Panc1 (cell line): Measurements from ENCODE around the gene MINDY4. TPM values are rescaled to one million over a fixed set of nuclear protein-coding genes. Genes with fewer than 3 reads are reported as not detected.

Experiments used
- ATAC-seq: fragments of 200-7000 bp; cut with Tn5 transposase; 2 replicates; pipeline ENCODE4 v1.9.1; 2020; ENCODE audit warnings: mild to moderate bottlenecking, moderate library complexity
- BruUV-seq: library from RNA; stranded (reverse); fragments of 400-500 nt; replicated peaks from 2 replicates; lab custom pipeline; 2021; lab: Mats Ljungman, UMichigan
- CTCF ChIA-PET: fragments of 300-600 bp; sonication (Branson Sonifier 250); formaldehyde crosslinking; loops from one replicate; lab custom pipeline; 2022; ENCODE audit warnings: antibody characterized with exemption; lab: Charles Lee
- POLR2A ChIA-PET: fragments of 300-600 bp; sonication (Branson Sonifier 250); formaldehyde crosslinking; loops from one replicate; lab custom pipeline; 2022; ENCODE audit warnings: antibody characterized with exemption; lab: Charles Lee
- DNase-seq: peaks from one replicate; pipeline ENCODE4 v3.0.0-alpha.2; 2010; ENCODE audit warnings: low read depth, low spot score
- H3K27ac ChIP-seq: 2 replicates; pipeline ENCODE4 v1.5.1; 2011; ENCODE audit warnings: mild to moderate bottlenecking, low read length, inconsistent platforms
- H3K27me3 ChIP-seq: fragments of 200-500 bp; sonication (Bioruptor generic); 2 replicates; pipeline ENCODE4 v1.6.0; 2014; ENCODE audit warnings: low read length, inconsistent platforms; ENCODE audit not compliant: control insufficient read depth, insufficient read depth
- H3K36me3 ChIP-seq: fragments of 200-500 bp; sonication (Bioruptor generic); 2 replicates; pipeline ENCODE4 v1.5.1; 2014; ENCODE audit warnings: inconsistent platforms, mild to moderate bottlenecking, low read length, moderate library complexity; ENCODE audit not compliant: control insufficient read depth, insufficient read depth
- H3K4me1 ChIP-seq: 2 replicates; pipeline ENCODE4 v1.5.1; 2011; ENCODE audit warnings: inconsistent platforms, mild to moderate bottlenecking, low read length, moderate library complexity; ENCODE audit not compliant: control insufficient read depth, insufficient read depth
- H3K4me3 ChIP-seq, 2 experiments: 2 replicates each; pipeline ENCODE4 v1.5.1; 2011 to 2012; ENCODE audit warnings: low read depth in 2 of 2, low read length in 2 of 2, mild to moderate bottlenecking in 2 of 2, inconsistent platforms in 1 of 2, moderate library complexity in 1 of 2
- H3K9me3 ChIP-seq: fragments of 200-500 bp; sonication (Bioruptor generic); 2 replicates; pipeline ENCODE4 v1.5.1; 2014; ENCODE audit warnings: low read depth, mild to moderate bottlenecking, inconsistent platforms, low read length, moderate library complexity; ENCODE audit not compliant: control insufficient read depth, insufficient read depth
- CTCF ChIP-seq: fragments of 450-650 bp; IDR thresholded peaks from 2 replicates; pipeline ENCODE4 v1.5.1; 2017; ENCODE audit warnings: mild to moderate bottlenecking
- POLR2AphosphoS5 ChIP-seq: IDR thresholded peaks from 2 replicates; pipeline ENCODE4 v1.6.1; 2012; ENCODE audit warnings: mild to moderate bottlenecking, low read depth, low read length, moderate library complexity
- REST ChIP-seq, 2 experiments: IDR thresholded peaks; 2 replicates each; pipeline ENCODE4 v1.6.1; 2011 to 2012; ENCODE audit warnings: low read depth in 2 of 2, control low read depth in 1 of 2, low read length in 1 of 2, mild to moderate bottlenecking in 1 of 2, moderate library complexity in 1 of 2; ENCODE audit not compliant: insufficient read depth in 1 of 2
- SIN3A ChIP-seq: IDR thresholded peaks from 2 replicates; pipeline ENCODE4 v1.6.1; 2012; ENCODE audit warnings: low read depth, mild to moderate bottlenecking, low read length, moderate library complexity, borderline replicate concordance; ENCODE audit not compliant: insufficient read depth
- TCF7L2 ChIP-seq: IDR thresholded peaks from 2 replicates; pipeline ENCODE4 v1.6.1; 2011; ENCODE audit warnings: mild to moderate bottlenecking, low read depth, low read length, inconsistent platforms
- in situ Hi-C: cut with HindIII; loops from 2 replicates; pipeline ENCODE4 v1.10.0; 2016; ENCODE audit warnings: low sequenced_read_pairs, low pct_unique_long_range_greater_than_20kb
- intact Hi-C: fragments of 100-400 bp; cut with micrococcal nuclease; formaldehyde crosslinking; loops from one replicate; pipeline ENCODE4 v1.10.0; 2022; ENCODE audit not compliant: unreplicated experiment
- total RNA-seq: library from RNA; stranded (reverse); gene quantifications from one replicate; pipeline ENCODE4 v1.2.1, GENCODE V29; 2021; ENCODE audit not compliant: unreplicated experiment

The MINDY4 gene
- total RNA-seq, 1 experiment from 2014 or later = 6.2 TPM

- H3K27me3 ChIP-seq = no peaks in the 10 kb centered on the region
- no peak for TF ChIP-seq CTCF
- TF ChIP-seq TCF7L2 = no peak
- no peak for TF ChIP-seq REST (IDR thresholded peaks at IDR 0.05; ENCODE audit: insufficient read depth in 1 of 2, low read depth in 2 of 2, low read length in 1 of 2)
- TF ChIP-seq POLR2AphosphoS5 = no peak
- TF ChIP-seq SIN3A = no peak
- no peaks in the 10 kb centered on the region for H3K9me3 ChIP-seq
- ATAC-seq (no peak), DNase-seq (no peak)
- no peaks in the 10 kb centered on the region for H3K36me3 ChIP-seq
- H3K27ac ChIP-seq = no peak overlapping the region
- in situ Hi-C loops = no loop called here
- intact Hi-C loops = no loop called here
- BruUV-seq = no TSS peak
- H3K4me1 ChIP-seq = no peaks in the 10 kb centered on the region
- H3K4me3 ChIP-seq = no peak overlapping the region
- ChIA-PET CTCF (no interaction called here), POLR2A (no interaction called here)
Measured at GRCh38 chr7:30835396-30835915, 64.2 kb downstream of the MINDY4 start.

DNA sequence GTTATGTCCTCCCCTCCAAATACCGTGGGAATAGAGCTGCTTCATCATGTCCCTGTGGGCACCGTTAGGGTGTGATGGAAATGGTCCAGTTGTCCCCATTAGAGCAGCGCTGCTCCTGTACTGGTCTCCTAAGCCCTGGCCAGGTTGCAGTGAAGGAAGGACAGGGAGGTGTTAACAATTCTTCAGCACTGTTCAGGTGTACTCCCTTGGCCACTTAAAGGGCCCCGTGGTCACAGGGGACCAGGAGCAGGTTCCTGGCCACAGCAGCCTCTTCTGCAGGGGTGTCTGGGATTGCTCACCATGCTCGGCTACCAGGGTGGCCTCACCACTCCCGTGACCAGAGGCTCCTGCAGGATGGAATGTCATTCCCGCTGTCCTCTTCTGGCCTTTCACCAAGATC is 65.8 kb downstream of the MINDY4 start:
- no peaks in the 10 kb centered on the region for H3K4me1 ChIP-seq
- no peaks in the 10 kb centered on the region for H3K9me3 ChIP-seq
- DNase-seq (no peak), ATAC-seq (no peak)
- H3K27me3 ChIP-seq = no peaks in the 10 kb centered on the region
- in situ Hi-C loops = no loop called here
- ChIA-PET CTCF (no interaction called here), POLR2A (no interaction called here)
- no TSS peak for BruUV-seq
- no peak overlapping the region for H3K27ac ChIP-seq
- TF ChIP-seq POLR2AphosphoS5 (no peak), SIN3A (no peak), REST (IDR thresholded peaks at IDR 0.05; ENCODE audit: insufficient read depth in 1 of 2, low read depth in 2 of 2, low read length in 1 of 2) (no peak), CTCF (no peak), TCF7L2 (no peak)
- H3K4me3 ChIP-seq = no peak overlapping the region
- intact Hi-C loops = no loop called here
- no peaks in the 10 kb centered on the region for H3K36me3 ChIP-seq
